RKO (cell line): ENCODE data around the gene IRAK4.
"Not testable (repeated sequence)": the region's sequence is repeated elsewhere in the genome, so short reads cannot be mapped to it uniquely, and the experiment has no call there.

ENCODE experiments used
- DNase-seq: peaks from one replicate; pipeline ENCODE4 v3.0.0-alpha.2; 2016; ENCODE audit warnings: low spot score

Gene IRAK4

GRCh38 chr12:43758728-43759563 is at the start of gene IRAK4, which contains the start of gene PUS7L:
Gene IRAK4, plus strand, starts transcription at chr12:43758951. Its CDS starts 9,161 bp downstream, at chr12:43768112.
Gene PUS7L, minus strand, starts transcription at chr12:43758790. Its CDS starts 3,545 bp downstream, at chr12:43755245.
- DNase-seq: peak; percentile 98

- no peak for DNase-seq
These were observed 47.4 kb upstream of the IRAK4 start for GRCh38 chr12:43711348-43711747.

GRCh38 chr12:43722621-43723020 is 36.1 kb upstream of the IRAK4 start:
- no peak for DNase-seq

DNA sequence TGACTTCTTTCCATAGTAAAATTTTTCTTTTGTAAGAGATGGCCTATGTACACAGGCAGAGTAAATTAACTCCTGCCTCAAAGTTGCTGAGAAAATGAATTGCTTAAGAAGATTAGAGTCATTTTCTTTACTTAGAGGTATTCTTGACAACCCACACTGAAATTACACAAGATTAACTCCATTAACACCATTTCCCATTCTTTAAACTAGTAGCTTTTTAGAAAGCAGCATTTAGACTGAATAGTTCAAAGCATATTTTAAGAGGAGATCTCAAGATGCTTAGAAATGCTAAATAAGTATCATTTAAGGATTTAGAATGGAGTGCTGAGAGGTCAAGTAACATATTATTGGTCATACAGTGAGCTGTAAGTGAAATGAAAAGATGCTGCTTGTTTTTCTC is 35.6 kb upstream of the IRAK4 start:
- DNase-seq: no peak

DNA sequence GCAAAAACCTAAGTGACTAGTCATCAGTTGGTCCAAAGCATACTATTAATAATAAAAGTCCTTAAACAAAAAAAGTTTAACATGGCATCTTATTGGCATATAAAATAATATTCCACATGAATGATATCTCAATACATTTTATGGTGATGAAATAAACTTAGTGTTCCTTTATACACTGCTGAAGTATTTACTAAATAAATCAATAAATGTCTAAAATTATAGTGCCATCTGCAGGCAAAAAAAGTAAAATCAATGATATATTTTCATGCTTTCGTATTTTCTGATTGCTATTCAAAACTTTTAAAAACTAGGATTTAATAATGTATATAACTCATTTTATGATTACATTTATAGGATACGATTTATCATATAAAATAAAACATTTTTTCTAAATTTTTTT is 30.6 kb upstream of the IRAK4 start:
- DNase-seq: peak; percentile 28

DNA sequence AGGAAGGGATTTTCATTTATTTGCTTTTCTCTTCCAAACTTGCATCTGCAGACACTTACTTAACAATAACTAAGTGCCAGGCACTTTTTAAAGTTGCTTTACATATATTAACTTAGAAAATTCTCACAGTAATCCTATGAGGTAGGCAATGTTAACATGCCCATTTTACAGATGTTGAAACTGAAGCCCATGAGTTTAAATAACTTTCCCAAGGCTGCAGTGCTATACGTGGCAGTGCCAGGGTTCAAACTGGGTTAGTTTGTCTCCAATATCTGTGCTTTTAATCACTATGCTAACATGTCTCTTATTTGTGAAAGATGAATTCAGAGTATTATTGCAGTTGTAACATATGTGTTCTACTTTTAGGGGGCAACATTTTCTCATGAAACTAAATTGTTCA is 30.1 kb upstream of the IRAK4 start:
- no peak for DNase-seq

DNA sequence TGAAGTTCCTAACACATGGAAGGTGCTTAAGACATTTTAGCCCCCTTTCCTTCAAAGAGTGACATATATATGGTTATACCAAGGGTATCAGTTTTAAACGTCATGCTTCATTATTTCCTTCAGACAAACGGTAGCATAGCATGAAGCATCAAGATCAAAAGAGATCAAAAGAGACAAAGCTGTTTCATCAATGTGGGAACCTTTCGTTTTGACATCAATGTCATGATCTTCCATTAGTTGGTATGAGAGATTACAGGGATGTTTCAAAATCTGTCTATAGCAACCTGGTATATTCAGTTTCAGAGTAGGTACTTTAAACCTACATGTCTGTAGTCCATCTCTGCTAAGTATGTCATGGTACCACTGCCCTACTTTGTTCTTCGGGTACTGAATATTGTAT is 28.5 kb upstream of the IRAK4 start:
- DNase-seq: no peak

GRCh38 chr12:43733687-43734086 is 25.1 kb upstream of the IRAK4 start:
- no peak for DNase-seq

DNA sequence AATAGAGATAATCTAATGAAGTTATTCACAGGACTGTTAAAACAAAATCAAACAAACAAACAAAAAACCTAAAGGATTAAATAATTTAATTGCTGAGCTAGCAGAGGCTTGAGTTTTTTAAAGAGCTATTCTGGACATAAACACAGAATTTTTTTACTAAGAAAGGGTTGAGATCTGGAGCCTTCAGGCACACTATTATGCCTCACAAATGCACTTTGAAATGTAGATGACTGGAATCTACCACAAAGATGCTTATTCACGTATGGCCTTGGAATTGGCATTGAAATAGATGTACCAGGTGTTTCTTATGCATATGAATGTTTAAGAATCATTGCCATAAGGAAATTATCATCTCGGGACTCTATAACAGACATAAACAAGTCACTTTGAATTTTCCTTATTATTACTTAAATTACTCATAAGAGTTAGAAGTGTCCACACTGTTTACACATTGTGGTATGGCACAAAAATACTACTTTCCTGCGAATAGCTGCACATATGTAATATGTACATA is 21.8 kb upstream of the IRAK4 start:
- no peak for DNase-seq

- DNase-seq: peak; percentile 83
These were observed 21.1 kb upstream of the IRAK4 start for GRCh38 chr12:43737646-43738045.

GRCh38 chr12:43740511-43741100 is 18.1 kb upstream of the IRAK4 start:
- DNase-seq: no peak

GRCh38 chr12:43742106-43742505 is 16.6 kb upstream of the IRAK4 start:
- peak; percentile 76 for DNase-seq

DNA sequence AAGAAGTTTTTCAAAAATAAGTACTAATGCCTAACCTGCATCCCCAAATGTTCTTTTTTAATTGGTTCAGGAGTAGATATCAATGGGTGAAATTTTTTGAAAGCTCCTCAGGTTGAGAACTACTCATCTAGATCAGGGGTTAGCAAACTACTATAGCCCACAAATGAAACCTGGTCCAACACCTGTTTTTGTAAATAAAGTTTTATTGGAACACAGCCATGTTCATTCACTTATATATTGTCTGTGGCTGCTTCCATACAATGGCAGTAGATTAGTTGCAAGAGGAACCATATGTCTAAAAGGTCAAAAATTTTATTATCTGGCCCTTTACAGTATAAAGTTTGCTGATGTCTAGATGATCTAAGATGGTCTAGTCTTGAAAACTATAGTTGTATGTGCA is 13.9 kb upstream of the IRAK4 start:
- DNase-seq: no peak

- DNase-seq: no peak
These were observed 9.7 kb upstream of the IRAK4 start for GRCh38 chr12:43749016-43749415.

DNA sequence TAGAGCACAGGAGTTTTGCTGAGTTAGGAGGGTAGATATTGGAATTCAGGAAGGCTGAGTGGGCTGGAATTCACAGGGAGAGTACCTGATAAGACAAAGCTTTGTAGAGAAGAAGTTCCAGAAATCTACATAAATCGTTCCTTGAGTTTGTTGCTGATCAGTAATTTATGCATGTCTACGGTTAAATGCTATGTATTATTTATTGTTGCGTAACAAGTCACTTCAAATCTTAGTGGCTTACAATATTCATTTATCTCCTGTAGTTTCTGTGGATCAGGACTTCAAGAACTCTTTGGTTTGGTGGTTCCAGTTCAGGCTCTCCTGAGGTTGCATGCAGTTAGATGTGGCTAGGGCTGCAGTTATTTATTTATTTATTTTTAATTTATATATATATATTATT is 7.9 kb upstream of the IRAK4 start:
- DNase-seq: no peak

GRCh38 chr12:43751360-43751759 is 7.4 kb upstream of the IRAK4 start:
- not testable (repeated sequence) for DNase-seq

DNA sequence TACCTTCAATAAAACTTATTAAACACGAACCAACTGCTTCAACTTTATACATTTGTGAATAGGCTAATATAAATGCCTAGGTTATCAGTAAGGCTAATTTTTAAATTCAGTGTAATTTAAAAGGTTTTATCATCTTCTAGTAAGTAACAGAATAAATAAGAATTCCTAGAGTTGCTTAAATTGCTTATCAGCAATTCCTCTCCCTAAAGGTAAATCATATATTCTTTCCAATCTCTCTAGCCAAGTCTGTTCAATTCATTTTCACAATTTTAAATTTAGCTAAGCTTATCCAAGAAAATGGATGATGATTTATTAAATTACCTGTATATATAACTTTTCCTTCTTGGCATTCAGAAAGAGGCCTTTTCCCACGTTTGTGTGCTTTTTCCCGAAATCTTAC is 4.7 kb upstream of the IRAK4 start:
- no peak for DNase-seq

DNA sequence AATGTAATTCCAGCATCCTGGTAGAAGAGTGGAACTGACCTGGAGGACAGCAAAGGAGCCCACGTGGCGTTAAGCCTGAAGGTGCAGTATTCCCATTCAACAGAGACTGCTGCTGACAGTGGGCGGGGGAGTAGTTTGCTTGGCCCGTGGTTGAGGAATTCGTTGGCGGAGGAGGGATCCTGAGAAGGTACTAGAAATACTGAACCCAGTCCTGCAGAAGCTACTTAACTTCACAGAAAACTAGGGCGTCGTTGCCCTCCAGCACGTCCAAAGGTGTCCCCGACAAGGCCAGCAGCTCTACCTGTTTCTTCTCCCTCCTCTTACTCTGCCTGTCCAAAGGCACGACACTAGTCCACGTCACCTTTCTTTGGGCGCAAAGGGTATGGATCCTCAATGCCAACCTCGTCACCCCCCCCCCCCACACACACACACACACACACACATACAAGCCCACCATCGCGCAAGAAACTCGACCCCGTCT is 464 bp upstream of the IRAK4 start:
- DNase-seq: peak; percentile 56

GRCh38 chr12:43760396-43760795 is 1.6 kb downstream of the IRAK4 start:
- no peak for DNase-seq

- no peak for DNase-seq
These were observed 2.7 kb downstream of the IRAK4 start for GRCh38 chr12:43761500-43761899.

DNA sequence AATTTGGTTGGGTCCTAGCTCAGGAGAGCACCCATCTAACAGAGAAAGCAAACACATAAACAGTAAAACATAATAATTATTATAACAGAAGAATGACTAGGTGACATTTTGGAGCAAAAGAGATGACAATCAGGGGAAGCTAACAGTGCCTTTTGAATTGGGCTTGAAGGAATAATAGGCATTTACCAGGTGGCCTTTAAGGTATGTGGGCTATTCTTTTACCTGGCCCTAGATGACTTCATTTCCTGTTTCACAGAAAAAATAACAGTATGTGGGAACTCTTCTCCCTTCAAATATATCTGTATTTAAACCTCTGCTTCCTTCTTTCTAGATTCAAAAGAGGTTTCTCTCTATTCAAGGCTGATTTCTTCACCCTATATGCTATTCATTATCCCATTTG is 3.8 kb downstream of the IRAK4 start:
- no peak for DNase-seq

GRCh38 chr12:43763769-43764168 is 5.0 kb downstream of the IRAK4 start:
- DNase-seq: no peak

- DNase-seq: no peak
These were observed 5.8 kb downstream of the IRAK4 start for GRCh38 chr12:43764528-43764927.
